Activated effector memory CD4-positive, alpha-beta T cell treated with anti-CD3 and anti-CD28 coated beads, Interleukin-2, amount 50 U/mL, for 16 hours (primary cell): ENCODE measurements around the gene ARNT2.
"Not testable (repeated sequence)": the region's sequence is repeated elsewhere in the genome, so short reads cannot be mapped to it uniquely, and the experiment has no call there.

Experiments used
- DNase-seq: peaks from one replicate; pipeline ENCODE4 v3.0.0-alpha.2; 2020

ARNT2 gene

GRCh38 chr15:80404057-80404760, at the start of gene ARNT2:
Gene ARNT2 (plus strand): TSS chr15:80404382. CDS start chr15:80404516, 134 bp downstream.
- DNase-seq, result no peak

- no peak for DNase-seq
These were observed 37.1 kb upstream of the ARNT2 start for GRCh38 chr15:80367094-80367493.

- no peak for DNase-seq
These were observed 36.5 kb upstream of the ARNT2 start for GRCh38 chr15:80367661-80368060.

- DNase-seq, result no peak
These were observed 32.3 kb upstream of the ARNT2 start for GRCh38 chr15:80371924-80372323.

- DNase-seq, result no peak
These were observed 29.7 kb upstream of the ARNT2 start for GRCh38 chr15:80374441-80374840.

GRCh38 chr15:80375968-80376891, 28.0 kb upstream of the ARNT2 start:
- no peak for DNase-seq

- DNase-seq, result no peak
These were observed 24.5 kb upstream of the ARNT2 start for GRCh38 chr15:80379693-80380092.

GRCh38 chr15:80380154-80380553, 24.0 kb upstream of the ARNT2 start:
- no peak for DNase-seq

- no peak for DNase-seq
These were observed 21.9 kb upstream of the ARNT2 start for GRCh38 chr15:80382285-80382684.

- no peak for DNase-seq
These were observed 19.8 kb upstream of the ARNT2 start for GRCh38 chr15:80384432-80384831.

GRCh38 chr15:80386151-80386550, 18.0 kb upstream of the ARNT2 start:
- DNase-seq, result no peak

- DNase-seq, result no peak
These were observed 15.9 kb upstream of the ARNT2 start for GRCh38 chr15:80388326-80388725.

- no peak for DNase-seq
These were observed 14.8 kb upstream of the ARNT2 start for GRCh38 chr15:80389370-80389769.

GRCh38 chr15:80390942-80391341, 13.2 kb upstream of the ARNT2 start:
- not testable (repeated sequence) for DNase-seq

- DNase-seq, result no peak
These were observed 8.6 kb upstream of the ARNT2 start for GRCh38 chr15:80395616-80396015.

GRCh38 chr15:80396096-80396495, 8.1 kb upstream of the ARNT2 start:
- DNase-seq, result no peak

GRCh38 chr15:80399508-80399907, 4.7 kb upstream of the ARNT2 start:
- no peak for DNase-seq

GRCh38 chr15:80401456-80401855, 2.7 kb upstream of the ARNT2 start:
- DNase-seq, result no peak

GRCh38 chr15:80402339-80402738, 1.8 kb upstream of the ARNT2 start:
- DNase-seq, result no peak

GRCh38 chr15:80403712-80404056, 498 bp upstream of the ARNT2 start:
- DNase-seq, result no peak

GRCh38 chr15:80404761-80405553, 775 bp downstream of the ARNT2 start:
- DNase-seq, result no peak

GRCh38 chr15:80405554-80405850, 1.3 kb downstream of the ARNT2 start:
- no peak for DNase-seq

- no peak for DNase-seq
These were observed 1.8 kb downstream of the ARNT2 start for GRCh38 chr15:80405970-80406369.
